DLD1 (cell line): Measurements from ENCODE around the gene LDB3.
"Not testable (repeated sequence)": the region's sequence is repeated elsewhere in the genome, so short reads cannot be mapped to it uniquely, and the experiment has no call there.

Experiments used
- in situ Hi-C: cut with HindIII; loops from 2 replicates; pipeline ENCODE4 v1.10.0; 2017; ENCODE audit warnings: low sequenced_read_pairs

LDB3 gene

DNA sequence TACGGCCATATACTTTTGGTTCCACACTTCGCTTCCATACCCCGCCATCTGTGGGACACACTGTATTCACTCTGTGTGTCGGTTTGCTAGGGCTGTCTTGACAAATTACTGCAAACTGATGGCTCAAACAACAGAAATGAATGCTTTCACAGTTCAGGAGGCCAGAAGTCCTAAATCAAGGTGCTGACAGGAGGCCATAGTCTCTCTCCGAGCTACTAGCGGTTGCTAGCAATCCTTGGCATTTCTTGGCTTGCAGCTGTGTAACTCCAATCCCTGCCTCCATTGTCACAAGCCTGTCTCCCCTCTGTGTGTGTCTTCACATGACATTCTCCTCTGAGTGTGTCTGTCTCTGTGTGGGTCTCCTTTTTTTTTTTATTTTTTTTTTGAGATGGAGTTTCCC lies 59.2 kb downstream of the LDB3 start:
- in situ Hi-C loops: no loop called here

DNA sequence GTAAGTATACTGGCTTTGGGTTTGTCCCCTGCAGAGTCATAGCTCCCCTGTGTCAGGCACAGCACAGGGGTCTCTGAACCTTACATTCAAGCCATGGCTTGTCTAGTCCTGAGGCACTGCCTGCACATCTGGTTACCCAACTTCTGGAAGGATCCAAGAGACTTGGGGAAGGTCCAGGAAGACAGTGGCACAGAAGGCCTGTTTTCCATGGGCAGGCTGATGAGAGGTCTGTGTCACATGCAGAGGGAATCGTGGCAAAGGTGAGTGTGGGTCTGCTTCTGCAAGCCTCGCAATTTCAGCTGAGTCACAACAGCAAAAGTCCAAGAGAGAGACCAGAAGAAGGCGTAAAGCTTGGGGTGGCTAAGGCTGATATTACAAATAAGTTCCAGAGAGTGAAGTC lies 59.7 kb downstream of the LDB3 start:
- in situ Hi-C loops: no loop called here

DNA sequence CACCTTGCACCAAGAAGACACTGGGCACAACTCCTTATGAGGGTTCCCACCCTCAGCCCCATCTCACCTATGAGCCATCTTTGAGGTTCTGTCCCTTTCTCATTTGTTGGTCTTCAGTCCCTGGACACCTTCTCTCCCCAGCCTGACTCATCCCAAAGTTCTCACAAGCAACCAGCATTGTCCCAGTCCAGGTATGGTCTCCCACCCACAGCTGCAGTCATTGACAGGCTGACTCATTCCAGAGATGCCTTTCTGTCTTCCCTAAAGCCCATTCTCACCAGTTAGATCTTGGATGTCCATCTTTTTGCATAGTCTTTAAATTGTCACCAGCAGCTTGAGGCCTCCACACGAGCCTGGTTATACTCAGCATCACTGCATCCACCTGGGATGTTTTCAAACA lies 61.4 kb downstream of the LDB3 start:
- in situ Hi-C loops: no loop called here

DNA sequence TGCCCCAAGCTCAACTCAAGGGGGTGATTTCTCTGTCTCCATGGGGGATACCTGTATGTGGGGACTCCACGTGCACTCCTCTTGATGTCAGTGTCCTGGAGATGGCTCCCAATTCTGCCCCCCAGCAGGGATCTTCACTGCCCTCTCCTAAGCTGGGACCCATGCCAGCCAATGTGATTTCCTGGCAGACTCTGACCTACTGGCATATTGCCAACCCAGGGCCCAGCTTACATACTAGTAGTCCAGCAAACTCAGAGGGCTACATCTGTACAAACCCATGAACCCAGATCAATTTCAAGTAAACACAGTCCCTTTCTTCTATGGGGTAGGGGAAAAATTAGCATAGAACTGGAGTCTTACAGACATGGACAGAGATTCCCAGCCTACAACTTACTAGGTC lies 61.9 kb downstream of the LDB3 start:
- in situ Hi-C loops: no loop called here

DNA sequence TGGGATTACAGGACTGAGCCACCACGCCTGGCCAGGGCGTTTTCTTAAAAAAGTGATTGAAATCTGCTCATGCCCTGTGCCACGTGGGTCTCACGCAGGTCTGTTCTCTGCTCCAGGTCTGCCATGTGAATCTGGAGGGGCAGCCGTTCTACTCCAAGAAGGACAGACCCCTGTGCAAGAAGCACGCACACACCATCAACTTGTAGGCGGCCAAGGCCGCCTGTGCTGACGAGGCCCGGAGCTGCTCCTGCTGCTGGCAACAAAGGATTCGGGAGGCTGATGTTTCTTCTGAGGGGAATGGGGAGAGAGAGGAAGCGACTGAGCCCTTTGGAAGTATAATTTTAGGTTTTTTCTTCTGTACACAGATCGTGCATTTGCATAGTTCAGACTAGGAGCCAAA lies 64.5 kb downstream of the LDB3 start:
- in situ Hi-C loops: no loop called here

DNA sequence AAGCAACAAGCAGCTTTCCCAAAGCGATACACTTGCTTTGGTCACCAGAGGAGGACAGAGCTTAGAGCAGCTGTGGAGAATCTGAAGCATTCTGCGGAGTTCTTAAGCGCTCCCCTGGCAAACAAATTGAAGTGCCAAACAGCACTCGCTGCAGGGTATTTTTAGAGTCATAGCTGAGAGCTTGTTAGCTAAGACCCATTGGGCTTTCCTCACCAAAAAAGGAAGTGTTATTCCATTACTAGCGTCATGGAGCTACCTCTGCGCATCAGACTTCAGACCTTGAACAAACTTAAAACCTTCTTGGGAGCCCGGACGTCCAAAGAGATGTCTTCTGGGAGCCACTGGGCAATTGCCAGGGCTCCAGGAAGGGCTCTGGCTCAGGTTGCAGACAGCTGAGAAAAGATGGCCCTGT lies 65.0 kb downstream of the LDB3 start:
- in situ Hi-C loops: no loop called here

DNA sequence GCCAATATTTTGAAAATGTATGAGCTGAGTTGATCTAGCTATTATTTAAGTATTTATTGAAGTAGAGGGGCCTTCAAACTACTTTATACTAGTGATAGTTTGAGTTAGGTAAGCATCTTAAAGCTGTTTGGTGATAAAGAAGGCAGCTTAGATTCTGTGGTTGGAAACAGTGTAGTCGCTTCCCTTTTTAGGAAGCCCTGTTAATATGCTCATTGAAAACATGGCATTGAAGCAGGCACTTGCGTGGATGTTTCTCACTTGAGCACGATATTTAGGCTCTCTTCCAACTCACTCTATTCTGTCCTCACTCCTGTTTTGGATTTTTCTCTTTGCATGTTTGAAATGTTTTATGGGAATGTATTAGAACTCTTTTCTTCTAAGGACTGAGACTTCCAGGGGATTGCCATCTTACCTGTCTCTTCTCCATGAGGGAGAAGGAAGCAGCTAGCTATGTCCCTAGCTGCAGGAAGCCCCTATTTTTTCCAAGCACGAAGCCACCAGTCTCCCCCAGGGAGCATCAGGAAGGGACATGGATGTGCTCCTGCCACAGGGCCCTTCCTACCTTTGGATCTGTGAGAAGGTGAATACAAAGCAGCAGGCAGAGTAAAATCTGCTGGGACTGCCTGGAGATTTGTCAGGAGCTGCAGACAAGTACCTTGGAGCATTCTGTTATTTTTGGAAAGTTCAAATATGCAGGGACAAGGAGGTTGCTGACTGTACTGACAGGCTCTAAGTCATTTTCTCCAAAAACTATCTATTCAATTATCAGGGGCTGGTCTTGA lies 66.1 kb downstream of the LDB3 start:
- in situ Hi-C loops: no loop called here

DNA sequence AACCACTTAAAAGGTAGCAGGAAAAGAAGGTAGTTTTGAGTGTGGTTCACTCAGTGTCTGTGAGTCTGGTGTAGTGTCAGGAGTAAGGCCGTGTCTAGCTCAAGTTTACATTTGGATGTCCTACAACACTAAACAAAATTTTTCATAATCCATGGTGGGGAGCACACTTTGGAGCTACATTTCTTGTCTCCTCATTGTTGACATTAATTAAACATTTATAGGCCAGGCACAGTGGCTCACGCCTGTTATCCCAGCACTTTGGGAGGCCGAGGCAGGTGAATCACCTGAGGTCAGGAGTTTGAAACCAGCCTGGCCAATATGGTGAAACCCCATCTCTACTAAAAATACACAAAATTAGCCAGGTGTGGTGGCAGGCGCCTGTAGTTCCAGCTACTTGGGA lies 67.0 kb downstream of the LDB3 start:
- in situ Hi-C loops: not testable (repeated sequence)

DNA sequence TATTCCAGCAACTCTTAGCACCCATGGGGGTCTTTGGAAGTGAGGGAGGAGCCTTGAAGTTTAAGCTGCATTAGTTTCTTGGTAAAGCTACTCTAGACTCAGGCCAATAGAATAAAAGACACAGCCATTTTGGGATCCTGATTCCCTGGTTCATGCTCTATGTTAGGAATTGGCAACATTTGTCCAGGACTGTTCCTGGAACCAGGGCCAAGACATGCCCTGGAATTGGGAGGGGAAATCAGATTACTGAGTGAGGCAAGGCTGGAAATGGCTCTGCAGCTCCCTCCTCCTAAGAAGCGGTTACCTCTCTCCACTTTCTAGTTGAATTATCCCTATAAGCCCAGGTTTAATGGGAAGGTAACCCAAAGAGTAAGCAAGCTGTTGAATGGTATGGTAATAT lies 73.9 kb downstream of the LDB3 start:
- in situ Hi-C loops: no loop called here

DNA sequence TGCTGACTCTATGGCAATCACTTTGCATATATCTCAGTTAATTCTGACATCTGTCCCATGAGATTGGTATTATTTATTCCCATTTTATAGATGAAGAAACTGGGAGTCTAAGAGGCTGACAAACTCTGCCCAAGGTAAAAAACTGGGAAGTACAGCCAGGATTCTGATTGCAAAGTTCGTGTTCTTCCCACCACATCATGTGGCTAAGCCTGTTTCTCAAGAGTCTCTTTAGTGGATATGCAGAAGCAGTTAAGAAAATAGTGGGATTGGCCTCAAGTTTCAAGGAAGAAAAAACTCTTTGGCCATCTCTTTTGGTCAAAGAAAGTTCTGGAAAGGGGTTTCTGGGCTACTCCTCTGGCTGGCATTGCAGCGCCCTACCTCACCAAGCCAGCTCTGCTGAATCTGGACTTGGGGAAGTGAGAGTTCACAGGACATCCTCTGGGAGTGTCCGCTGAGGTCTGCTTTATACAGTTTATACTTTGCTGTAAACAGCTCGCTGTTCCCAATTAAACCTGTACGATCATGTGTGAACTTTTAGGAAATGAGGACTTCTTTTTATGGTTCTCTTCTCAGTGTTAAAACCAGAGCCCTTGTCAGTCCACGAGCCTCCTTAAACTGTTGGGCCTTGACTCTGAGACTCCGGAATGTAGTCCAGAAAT lies 75.9 kb downstream of the LDB3 start:
- in situ Hi-C loops: no loop called here

DNA sequence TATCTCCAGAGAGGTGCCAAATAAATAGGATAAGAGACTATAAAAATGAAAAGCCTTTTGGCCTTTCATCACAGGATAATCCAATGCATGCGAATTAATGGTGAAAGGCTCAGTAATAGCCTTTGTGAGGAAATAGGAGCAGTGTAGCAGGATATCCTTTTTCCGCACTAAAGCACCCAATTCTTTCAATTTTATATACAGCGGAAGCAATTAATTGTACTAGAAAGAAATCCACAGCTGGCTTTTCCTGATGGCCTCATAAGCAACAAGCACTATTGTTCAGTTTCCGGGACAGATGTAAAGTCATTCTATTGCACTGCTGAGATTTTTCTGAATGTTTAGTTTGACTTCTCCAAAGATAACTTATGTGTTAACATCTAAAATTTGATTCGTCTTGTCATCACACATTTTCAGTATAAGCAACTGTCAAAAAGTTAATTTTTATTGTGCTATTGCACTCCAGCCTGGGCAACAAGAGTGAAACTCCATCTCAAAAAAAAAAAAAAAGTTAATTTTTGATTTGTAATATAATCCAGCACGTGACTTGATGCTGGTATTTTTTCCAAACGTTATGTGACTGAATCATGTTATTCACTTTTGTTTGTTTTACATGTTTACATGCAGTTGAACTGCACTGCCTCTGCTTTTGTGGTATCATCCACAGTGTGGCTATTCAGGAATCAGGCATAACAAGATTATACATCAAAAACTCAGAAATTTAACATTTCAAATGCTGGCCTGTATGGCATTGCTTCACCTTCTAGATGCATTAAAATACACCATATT lies 79.7 kb downstream of the LDB3 start:
- in situ Hi-C loops: no loop called here

DNA sequence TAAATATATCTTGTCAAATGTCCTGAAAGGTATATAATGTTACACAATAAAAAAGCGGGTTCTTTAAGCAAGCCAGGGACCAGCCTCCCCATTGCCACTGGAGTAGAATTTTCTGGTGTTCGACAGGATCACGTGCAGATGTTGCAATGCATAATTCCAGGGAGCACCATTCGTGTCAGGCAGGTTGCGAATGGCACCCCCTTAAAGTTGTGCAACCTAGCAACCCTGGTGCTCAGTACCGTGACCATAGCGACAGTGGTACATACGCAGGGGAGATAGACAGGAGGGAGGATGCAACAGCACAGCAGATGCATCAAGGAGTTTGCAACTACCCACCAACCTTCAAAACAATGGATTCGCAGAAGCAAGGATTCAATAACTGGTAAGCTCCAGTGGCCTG lies 81.5 kb downstream of the LDB3 start:
- in situ Hi-C loops: no loop called here

DNA sequence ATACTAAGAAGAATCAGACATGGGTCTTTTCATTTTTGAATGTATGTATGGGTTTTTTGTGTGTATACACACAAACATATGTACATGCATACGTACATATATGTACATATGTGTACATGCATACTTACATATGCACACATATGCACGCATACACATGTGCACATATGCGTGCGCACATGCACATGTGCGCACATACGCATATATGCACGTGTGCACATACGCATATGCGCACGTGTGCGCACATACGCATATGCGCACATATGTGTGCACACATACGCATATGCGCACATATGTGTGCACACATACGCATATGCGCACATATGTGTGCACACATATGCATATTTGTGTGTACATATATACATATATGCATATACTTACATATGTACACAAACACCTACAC lies 83.2 kb downstream of the LDB3 start:
- in situ Hi-C loops: no loop called here

DNA sequence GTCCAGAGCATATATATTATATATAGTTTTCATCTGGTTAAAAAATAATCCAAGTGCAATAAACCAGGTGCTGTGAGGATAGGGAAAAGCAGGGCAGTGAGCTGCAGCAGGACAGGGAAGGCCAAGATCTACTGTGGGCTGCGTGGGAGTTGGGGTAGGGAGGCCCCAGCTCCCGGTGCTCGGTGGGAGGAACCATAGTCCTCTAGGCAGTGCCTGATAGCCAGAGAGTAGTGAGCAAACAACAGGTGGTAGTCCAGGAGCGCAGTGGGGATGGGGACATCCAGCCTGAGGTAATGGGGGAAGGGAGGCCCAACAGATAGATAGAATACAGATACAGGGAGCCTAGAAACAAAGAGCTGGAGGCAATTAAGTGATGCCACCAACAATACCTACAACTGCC lies 84.0 kb downstream of the LDB3 start:
- in situ Hi-C loops: no loop called here

DNA sequence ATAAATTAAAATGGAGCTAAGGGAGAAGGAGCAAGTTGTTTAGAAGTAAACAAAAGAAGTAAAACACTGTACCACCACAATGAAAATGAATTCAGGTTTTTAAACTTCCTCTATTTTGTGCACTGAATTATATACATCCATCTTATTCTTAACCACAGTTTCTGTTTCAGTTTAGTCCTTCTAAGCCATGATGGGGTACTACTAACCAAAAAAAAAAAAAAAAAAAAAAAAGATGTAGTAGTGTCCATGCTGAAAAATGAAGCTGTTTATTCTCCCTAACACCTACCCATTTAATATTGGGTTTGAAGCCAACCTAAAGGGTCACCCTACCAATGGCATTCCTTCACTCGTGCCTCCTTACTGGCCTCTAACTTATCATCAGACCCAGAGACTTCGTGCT lies 84.7 kb downstream of the LDB3 start:
- in situ Hi-C loops: no loop called here

DNA sequence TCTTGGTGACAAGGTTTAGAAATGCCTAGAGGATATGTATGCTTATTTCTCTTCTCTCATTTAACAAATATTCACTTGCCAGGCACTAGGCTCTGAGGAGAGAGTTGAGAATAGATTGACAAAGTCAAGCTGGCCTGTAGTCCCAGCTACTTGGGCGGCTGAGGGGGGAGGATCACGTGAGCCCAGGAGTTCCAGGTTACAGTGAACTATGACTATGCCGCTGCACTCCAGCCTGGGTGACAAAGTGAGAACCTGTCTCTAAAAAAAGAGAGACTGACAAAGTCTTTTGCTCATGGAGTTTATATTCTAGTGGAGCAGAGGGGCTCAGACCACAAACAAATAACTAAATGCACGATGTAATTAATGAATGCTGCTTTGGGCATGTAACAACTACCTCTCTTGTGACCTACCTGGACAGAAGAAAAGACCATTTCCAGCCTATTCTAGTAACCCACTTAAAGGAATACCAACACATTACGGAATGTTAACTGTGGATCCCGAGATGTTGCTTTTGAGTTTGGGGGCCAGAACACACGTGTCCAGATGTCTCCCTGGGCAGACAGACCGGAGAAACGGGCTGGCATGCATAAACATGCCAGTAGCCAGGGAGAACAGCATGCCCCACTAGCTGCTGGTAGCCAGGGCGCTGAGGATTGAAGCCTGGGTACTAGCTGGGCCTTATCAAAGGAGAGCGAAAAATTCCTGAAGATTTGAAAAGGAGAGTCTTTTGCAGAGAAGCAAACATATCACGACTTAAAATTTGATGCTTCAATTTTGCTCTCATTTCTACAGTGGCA lies 85.5 kb downstream of the LDB3 start:
- in situ Hi-C loops: no loop called here

DNA sequence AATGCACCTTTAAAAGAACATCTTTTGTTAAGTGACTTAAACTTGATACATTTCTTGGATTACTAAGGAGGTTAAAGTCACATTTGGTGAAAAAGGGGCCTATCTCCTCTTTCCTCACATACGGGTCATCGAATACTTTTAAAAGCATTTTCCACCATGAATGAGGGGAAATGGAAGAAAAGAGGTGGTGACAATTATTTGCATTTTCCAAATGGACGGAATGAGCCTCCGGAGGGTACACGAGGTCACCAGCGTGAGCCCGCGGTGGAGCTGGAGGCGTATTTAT lies 87.1 kb downstream of the LDB3 start:
- in situ Hi-C loops: no loop called here

DNA sequence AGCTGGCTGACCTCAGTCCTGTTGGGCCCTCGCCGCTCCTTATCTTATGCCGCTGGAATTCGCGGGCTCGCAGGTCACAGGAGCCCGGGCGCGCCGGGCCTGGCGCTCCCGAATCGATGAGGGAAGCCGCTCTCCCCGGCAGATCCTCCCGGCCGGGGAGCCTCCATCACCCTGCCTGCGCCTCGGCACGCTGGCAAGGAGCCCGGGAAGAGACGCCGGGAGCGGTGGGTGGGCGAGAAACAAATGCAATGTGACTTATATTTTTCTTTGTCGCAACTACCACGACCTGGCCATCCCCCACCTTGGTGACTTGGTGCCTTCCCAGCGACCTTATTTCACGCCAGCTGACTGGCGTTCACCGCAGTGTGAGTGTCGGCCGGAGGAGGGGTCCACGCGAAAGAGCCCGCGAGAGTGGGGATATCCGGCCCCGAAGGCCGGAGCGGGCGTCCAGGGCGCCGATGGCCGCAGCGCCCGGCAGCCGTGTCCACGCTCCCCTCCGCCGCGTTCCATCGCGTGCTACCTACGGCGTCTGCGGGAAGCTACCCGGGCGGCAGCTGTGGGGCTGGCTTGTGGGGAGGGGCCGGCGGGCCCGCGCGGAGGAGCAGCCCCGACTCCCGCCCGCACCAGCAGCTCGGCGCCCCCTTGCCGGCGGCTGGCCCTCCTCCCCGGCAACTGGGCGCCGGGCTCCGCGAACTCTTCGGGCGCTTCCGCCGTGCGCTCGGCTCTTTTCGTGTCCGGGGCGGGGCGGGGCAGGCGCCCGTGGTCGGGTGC lies 87.6 kb downstream of the LDB3 start:
- in situ Hi-C loops: no loop called here

DNA sequence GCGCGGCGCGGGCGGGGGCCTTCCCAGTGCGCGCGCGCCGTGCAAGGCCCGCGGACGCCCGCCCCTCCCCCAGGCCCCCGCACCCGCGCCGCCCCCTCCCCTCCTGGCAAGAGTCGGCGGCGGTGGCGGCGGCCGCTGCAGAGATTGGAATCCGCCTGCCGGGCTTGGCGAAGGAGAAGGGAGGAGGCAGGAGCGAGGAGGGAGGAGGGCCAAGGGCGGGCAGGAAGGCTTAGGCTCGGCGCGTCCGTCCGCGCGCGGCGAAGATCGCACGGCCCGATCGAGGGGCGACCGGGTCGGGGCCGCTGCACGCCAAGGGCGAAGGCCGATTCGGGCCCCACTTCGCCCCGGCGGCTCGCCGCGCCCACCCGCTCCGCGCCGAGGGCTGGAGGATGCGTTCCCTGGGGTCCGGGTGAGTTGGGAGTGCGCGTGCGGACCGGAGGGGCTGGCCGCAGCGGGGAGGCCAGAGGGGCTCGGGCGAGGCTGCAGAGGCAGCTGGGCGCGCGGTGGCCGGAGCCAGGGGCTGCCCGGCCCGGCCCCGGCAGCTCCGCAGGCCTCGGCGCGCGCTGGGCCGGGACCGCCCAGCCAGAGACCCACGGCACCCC lies 88.3 kb downstream of the LDB3 start, which contains the start of gene BMPR1A:
TSS of gene BMPR1A (plus strand) at position 109 of the 602 bp plus-strand sequence. CDS start 119,400 bp downstream, outside the sequence.
- in situ Hi-C loops: no loop called here
